Measurements from ENCODE around the gene RASGRF1.

RASGRF1 gene

DNA sequence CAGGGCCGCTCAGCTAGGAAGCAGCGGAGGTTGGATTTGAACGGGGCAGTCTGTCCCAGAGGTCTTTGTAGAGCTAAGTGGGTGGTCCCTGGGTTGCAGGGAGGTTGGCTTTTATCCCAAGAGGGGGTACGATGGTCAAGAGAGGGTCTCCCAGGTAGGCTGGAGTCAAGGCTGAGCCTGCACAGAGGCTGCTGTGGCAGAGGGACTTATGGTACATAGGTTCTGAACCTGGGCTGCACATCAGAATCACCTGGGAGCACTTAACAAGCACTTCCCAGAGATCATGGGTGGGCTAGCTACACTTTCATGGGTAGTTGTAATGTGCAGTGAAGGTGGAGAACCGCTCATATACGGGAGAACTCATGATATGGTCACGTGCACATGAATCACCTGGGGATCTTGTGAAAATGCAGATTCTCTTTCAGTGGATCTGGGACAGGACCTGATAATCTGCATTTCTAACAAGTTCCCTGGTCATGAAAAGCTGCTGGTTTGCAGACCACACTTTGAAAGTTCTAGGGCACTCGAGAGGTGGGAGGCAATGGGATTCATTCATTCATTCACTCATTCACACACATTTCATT lies 2.9 kb upstream of the RASGRF1 start:
- no peak for DNase-seq

DNA sequence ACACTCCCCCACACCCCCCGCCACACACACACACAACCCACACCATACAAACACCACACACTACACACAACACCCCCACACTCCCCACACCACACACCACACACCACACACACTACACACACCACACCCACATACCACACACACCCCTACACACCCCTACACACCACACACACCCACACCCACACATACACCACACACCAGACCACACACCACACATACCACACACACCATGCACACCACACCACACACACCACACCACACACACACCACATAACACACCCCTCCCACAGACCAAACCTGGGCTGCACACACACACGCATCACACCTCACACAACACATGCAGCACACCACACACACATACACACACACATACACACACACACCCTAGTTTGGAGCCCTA lies 1.8 kb upstream of the RASGRF1 start:
- no peak for DNase-seq

DNA sequence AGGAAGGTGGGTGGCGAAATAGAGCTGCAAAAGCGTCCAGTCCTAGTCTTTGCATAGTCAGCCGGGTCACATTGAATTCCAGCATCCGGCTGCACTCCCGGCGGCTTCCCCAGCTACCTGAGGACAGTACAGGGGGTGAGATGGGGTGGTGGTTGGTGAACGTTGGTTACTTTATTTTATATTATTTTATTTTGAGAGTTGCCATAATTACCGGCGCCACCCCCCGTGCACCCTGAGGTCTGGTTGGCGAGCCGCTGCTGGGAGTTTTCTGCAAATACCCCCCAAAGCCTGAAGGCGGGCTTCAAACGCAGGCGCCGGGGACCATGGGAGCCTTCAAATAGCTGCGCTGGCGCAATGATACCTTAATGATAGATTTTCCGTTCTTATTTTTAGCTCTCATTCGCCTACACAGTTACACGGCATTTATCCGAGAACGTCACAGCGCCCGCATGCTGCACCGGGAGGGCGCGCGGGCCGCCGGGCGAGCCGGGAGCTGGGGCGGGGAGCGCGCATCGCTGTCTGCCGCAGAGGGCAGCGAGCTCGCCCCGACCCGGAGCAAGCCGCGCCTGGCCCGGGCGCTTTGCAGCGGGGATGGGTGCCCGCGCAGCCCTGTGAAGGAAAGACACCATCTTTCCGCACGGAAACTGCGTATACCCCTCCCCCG lies 756 bp upstream of the RASGRF1 start:
- no peak for DNase-seq

DNA sequence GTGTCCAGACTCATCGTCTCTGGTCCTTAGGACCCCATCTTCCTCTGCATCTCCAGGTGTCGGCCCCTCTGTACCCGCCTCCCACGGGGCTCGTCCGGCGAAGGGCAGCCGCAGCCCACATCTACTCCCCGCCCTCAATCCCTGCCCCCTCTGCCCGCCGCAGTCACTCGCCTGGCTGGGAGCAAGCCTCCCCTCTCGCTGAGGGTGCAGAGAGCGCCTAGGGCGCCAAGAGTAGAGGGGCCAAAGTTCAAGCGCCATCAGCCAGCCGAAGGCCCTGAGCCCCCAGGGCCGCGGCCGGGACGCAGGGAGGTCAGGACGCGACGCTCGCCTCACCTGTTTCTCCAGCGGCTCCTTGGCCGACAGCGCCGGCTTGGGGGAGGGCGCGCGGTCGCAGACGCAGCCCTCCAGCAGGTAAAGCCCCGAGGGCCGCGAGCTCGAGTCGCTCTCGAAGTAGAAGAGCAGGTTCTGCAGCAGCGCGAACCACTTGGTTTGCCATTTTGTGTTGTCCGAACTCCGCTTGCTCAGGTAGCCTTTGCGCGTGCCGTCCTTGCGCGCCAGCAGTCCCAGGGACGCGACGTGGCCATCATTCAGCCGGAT lies 592 bp downstream of the RASGRF1 start:
- DNase-seq = no peak

DNA sequence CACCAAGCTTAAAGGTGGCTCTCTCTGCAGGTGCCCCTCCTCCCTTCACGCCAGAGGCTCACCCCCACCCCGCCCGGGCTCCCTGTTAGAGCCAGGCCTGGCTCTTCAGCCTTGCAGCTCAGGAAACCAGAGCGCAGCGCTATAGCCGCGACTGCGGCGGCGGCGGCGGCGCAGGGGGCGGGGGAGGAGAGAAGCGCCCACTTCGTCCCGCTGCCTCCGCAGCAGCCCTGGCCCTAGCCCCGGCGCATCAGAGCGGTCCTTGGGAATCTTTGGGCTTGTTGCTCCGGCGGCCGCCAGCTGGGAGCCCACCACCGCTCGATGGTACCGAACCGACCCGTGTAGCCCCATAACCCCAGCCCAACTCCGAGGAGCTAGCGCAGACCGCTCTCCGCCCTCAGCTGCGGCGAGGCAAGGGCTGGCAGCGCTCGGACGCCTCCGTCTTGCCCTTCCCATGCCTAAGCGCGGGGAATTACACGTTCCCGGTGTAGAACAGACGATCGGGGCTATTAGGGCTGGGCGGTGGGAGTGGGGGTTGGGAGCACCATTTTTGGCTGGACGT lies 1.2 kb downstream of the RASGRF1 start:
- DNase-seq = no peak

DNA sequence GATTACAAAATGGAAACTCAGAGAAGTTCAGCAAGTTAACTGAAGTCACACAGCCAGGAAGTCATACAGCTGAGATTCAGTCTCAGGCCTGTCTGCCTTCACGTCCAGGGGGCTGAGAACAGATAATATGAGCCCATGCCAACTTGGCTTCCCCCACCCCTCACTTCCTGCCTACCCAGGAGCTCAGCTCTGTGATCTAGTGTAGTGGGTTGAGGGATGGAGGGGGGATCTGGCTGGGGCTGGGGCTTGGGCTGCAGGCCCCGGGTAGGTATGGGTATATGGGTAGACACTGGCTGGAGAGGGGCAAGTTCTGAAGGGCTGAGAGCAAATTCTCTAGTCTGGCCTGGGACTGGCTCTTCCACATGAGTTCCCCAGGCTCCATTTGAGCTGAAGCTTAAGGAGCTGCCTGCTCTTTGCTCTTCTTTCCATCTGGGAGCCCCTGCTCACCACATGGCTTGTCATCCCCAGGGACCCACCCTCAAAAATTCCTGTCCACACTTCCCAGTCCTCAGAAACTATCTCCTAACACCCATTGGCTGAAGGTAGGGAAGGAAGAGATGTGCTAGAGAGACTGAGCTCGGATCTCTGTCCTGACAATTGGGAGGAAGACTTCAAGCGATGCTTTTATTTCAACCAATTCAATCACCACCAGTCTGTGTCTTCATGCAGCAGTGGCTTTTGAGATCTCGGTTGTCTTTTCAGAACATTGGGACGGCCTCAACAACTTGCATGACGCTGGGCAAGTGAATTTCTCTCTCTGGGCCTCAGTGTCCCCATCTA lies 2.0 kb downstream of the RASGRF1 start:
- no peak for DNase-seq

DNA sequence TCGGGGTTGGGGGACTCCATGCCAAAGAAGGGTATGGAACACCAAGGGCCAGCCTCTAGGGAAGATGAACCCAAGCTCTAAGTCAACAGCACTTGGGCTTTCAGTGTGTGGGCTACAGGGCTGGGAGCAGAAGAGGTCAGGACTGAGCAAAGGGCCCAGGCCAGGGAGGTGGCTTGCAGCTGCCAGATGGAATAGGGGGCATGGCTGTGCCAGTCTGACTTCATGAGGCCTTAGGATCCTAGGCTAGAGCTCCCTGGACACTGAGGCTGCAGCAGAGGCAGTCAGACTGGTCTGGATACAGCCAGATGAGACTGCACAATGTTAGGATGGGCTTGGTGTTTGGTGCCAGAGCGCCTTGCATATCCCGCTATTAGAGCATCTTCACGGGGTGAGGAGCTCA lies 3.8 kb downstream of the RASGRF1 start:
- DNase-seq = no peak

DNA sequence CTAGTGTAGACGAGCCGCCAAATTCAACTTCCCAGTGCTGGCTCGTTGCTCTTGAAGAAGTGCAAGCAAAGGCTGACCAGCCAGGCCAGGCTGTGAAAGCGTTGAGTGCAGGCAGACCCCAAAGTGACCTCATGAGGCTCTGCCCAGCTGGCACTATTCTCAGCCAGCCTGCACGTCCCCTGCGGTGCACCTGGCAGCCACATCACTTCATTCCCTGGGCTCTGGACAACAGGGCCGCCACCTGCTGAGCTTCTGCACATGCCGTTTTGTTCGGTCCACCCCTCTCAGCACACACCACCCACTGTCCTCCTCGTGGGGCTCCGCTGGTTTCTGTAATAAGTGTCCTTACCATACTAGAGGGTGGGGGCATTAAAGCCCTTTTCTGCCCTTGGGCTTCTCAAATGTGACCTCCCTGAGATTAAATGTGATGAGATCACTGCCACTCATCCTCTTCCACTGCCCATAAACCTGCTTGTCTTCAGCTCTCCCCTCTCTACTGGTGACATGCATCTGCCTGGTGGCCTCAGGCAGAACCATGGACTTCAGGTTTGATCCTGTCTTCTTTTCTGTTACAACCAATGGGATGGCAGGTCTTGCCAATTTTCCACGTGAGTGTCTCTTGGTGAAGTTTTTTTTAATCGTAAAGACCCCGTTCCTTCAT lies 6.1 kb downstream of the RASGRF1 start:
- DNase-seq = no peak

DNA sequence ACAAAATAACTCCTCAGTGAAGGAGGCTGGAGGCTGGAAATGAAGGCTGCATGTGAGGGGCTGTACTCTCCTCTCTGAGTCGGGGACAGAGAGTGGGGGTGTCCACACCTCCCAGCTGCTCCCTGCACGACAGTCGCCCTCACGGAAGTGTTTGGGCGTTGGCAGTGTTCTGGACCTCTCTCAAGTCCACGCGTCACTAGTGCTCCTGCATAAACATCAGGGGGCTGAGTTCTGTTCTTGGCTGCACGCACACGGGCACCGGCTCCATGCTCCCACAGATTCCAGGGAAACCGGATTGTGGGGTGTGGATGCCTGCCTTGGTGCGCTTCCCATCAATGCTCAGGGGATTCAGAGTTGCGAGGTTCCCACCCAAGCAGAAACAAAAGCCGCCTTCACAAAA lies 7.4 kb downstream of the RASGRF1 start:
- DNase-seq = no peak

DNA sequence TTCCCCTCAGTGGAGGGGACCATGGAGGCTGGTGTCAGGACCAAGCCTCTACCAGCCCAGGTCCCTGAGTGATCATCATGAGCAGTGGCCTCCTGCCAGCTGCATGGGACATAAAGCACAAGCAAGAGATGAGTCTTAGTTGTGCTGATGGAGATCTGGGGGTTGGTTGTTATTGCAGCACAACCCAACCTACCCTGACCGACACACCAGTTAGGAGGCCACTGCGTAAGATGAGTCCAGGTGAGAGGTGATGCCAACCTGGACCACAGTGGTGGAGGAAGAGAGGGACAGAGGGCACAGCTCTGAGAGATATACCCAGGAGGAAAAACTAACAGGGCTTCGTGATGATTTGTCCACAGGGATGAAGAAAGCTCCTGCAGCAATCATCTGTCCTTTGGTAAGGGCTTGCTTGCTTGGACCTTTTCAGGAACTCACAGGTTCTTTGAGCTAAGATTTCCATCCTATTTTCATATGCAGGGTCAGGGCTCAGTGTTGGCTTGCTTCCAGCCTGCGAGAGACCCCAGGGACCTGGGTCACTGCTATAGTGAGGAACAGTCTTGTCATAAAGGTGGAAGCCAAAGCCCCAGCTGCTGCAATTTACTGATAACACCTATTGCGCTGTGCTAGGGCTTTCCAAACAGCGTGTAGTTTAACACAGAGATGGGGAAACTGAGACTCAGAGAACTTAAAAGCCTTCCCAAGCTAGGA lies 8.1 kb downstream of the RASGRF1 start:
- no peak for DNase-seq

DNA sequence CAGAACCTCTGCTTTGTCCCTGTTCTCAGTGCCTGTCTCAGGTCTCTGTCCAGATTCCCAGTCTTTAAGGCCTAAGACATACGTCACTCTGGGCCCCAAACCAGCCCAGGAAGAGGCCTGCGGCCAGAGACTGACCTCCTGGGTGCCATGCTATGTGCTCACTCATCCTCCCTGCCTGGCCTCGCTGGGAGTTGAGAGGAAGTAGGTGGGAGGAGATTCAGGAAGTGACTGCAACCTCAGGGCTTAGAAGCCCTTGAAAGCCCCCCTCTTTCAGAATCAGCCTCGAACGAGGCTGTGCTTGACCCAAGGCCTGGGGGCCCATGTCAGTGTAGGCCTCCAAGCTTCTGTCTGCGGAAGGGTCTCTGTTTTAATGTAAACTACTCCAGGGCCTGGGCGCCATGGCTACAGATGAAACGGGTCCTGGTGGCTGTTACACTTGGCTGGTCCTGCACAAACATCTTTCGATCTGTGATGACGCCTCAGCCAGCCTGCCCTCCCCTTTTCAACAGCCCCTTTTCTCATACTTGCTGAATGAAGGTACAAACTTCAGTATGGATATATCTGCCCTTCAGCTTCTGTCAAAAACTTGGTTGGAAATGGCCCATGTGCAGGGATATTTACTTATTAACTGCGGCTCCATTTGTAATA lies 11.7 kb downstream of the RASGRF1 start:
- no peak for DNase-seq

DNA sequence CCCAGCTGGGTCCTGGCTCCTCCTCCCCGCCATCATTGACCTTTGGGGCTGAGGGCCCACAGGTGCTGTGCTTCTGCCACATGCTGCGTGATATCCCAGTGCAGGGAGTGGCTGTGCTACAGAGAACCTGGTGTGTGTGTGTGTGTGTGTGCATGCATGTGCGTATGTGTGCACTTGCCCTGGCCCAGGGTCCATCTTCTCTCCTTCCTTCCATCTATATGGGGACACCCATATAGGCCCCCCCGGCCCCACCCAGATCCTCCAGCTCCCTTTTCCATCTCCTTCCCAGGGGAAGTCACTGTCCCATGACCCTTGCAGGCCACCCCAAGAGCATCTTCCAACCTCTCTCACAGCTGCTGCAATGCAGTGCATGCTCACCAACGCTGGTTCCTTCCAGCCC lies 12.6 kb downstream of the RASGRF1 start:
- DNase-seq = no peak

DNA sequence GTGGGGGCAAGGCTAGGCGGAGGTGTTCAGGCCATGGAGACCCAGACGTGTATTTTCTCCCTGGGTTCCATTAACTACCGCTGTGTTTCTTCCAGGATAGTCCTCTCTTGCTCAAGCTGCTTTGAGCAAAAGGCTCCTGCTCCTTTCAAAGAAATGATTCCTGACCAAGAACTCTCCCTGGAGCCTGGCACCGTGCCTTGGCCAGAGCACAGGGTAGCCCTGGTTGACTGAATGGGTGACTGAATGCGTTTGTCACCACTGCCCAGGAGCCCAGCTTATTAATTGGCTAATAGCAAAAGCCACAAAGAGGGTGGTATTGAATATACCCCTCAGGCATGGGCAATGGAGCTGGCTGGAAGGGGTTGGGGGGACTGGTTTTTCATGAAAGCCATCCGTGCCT lies 13.9 kb downstream of the RASGRF1 start:
- DNase-seq = no peak

DNA sequence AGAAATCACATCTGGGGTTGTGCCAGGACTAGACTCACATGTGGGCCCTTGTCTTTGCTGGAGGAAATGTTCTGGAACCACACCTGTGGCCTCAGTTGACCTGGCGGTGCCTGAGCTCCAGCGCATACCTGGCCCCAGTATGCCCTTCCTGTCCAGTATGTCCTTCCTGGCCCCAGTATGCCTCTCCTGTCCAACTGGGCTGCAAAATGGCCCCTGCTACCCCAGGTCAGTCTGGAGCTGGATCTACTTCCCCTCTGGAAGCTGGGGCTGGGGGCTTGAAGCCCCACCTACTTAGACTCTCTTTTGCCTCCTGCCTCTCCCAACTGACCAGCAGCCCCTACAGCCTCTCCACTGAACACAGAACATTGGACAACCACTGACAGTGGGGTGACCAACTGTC lies 15.3 kb downstream of the RASGRF1 start:
- no peak for DNase-seq

DNA sequence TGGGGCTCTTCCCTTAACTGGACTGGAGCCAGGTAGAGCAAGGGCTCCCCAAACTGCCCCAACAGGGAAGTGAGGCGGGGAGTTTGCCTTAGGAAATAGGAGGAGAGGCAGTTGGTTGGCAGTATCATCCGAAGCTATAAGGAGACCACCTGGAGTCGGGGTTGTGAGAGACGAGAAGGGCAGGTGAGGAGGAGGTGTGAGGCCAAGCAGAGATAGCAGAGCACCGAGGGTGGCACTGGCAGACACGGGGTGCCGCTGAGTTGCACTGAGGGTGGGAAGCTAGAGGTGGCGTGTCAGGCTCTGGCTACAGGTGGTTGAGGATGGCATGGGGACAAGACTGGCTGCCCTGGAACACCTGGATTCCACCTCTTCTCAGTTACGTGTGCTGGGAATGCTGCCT lies 17.2 kb downstream of the RASGRF1 start:
- DNase-seq = no peak

DNA sequence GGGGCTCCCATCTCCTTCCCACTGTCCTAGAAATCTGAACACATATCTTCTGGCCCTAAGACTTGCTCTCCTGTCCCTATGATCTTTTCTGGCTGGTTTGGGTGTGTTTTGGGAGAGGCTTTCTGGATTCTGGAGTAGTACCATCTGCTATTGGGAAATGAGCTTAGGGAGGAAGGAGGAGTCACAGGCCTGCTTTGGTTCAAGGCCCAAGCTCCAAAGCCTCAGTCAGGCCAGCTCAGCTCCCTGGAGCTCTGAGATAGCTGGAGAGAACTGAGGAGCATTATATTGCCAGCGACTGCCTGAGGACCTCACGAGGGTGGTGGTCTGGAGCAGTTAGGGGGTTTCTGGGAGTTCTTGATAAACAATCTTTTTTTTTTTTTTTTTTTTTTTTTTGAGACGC lies 18.7 kb downstream of the RASGRF1 start:
- no peak for DNase-seq

DNA sequence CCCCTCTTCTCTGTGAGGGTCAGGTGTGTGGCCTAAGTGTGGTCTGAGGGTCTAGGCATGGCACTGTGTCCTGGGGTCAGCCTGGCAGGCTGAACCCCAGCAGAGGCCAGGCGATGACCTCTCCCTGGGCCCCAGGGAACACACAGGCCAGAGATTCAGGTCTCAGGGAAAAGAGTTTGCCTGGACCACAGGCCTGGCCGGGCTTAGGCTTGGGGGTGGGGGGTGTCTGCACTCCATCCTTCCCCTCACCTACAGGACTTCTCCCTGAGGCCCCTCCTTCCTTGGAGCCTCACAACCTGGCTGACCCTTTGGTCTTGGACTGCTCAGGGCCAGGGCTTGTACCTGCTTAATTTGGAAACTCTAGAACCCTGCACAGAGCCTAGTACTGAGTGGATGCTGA lies 21.8 kb downstream of the RASGRF1 start:
- DNase-seq = no peak

DNA sequence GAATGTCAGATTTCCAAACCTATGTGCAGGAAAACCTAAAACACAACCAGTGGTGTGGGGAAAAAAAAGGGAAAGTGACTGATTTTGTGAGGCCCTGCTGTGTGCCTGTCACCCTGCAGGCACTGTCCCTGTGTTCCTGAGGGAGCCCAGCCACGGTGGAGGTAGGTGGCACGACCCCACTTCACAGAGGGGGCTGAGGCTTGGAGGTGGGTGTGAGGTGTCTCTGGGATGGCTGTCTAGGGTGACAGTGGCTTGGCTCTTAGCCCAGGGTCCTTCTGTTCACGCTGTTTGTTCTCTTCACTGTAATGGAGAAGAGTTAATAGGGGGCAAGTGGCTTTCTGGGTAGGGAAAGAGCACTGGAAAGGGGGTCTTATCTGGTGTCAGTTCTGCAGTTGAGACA lies 22.6 kb downstream of the RASGRF1 start:
- no peak for DNase-seq

DNA sequence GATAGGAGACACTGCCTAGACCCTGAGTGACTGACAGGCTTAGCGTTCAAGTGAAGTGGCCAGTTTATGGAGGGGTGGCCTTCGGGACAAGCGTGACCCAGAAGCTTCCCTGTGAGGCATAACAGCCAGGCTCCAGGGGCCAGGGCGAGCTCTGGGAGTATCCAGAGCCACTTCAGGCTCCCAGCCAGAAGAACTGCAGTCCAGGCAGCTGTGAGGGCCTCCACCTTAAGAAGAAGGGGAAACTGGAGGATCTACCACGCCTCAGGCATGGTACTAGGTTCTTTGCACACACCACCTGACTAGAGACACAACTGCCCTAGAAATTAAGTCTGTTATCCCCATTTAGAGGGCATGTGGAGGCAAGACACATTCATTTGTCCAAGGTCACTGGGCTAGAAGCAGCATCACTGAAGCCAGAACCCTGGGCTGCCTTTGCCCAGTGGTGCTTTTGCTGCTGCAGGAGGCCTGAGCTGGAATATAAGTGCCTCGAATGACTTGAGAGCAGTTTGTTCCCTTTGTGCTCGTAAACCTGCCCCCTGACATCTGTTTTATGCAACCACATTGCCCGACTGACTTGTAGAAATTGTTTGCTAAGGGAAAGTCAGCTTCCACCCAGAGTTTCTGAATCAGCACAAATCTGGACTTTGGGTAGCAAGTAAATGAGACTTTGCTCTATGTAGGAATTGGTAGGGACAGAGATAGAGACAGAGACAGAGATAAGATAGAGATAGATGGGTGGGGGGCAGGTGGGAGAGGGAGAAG lies 23.3 kb downstream of the RASGRF1 start:
- no peak for DNase-seq

DNA sequence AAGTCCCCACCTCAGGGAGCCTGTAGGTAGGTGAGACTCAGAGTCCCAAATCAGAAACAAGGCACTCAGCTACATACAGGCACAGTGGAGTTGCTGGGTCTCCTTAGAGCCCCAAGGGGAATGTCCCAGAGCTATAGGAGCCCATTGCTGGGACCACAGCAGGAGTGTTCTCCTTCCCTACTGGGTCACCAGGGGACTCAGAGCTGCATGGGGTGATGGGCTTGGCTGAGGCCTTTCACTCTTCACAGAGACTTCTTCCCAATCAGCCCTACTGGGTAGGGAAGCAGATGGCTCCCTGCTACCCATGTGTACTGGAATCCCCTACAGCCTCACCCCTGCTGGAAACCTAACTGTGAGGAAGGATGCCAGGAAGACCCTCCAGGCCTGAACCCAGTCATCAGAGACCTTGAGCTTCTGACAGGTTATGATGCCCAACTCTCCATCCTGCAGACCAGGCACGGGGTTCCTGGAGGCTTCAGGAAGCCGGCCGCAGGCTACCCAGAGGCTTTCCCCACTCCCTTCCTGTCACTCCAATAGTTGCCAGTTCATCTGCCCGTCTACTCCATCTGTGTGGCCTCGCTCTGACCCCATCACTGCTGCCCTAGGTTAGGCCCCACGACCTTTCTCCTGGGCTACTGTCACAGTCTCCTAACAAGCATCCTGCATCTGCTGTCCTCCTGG lies 24.0 kb downstream of the RASGRF1 start:
- DNase-seq = no peak
